Heart left ventricle (tissue), 16 donors: ENCODE data around the gene B3GLCT. TPM values are rescaled to one million over a fixed set of nuclear protein-coding genes. Genes with fewer than 3 reads are reported as not detected.

Source experiments
- ATAC-seq, 4 donors: fragments of 200-7000 bp; cut with Tn5 transposase; one replicate each; pipeline ENCODE4 v1.9.1; 2020 to 2022; ENCODE audit warnings: moderate library complexity in 4 of 4, mild to moderate bottlenecking in 3 of 4, moderate number of reproducible peaks in 1 of 4
- DNase-seq, 5 donors: peaks; one replicate each; pipeline ENCODE4 v3.0.0-alpha.2; 2020
- H3K27ac ChIP-seq, 12 donors: fragments of 200-600 bp; sonication (generic) in 4 of 12; one replicate each; pipeline versions ENCODE4 v1.5.0 to v1.8.0; 2016 to 2022; ENCODE audit warnings: mild to moderate bottlenecking in 2 of 12
- H3K27me3 ChIP-seq, 9 donors: fragments of 200-600 bp; sonication (generic) in 2 of 9; one replicate each; pipeline versions ENCODE4 v1.5.1 to v1.8.0; 2016 to 2022; ENCODE audit warnings: mild to moderate bottlenecking in 3 of 9
- H3K36me3 ChIP-seq, 9 donors: fragments of 200-600 bp; sonication (generic) in 2 of 9; one replicate each; pipeline versions ENCODE4 v1.5.0 to v1.8.0; 2018 to 2022; ENCODE audit warnings: mild to moderate bottlenecking in 2 of 9
- H3K4me1 ChIP-seq, 12 donors: fragments of 200-600 bp; sonication (generic) in 4 of 12; one replicate each; pipeline versions ENCODE4 v1.5.0 to v1.8.0; 2016 to 2022; ENCODE audit warnings: mild to moderate bottlenecking in 3 of 12
- H3K4me3 ChIP-seq, 12 donors: fragments of 200-600 bp; sonication (generic) in 4 of 12; one replicate each; pipeline versions ENCODE4 v1.5.0 to v1.8.0; 2017 to 2022; ENCODE audit warnings: mild to moderate bottlenecking in 9 of 12, moderate library complexity in 4 of 12
- H3K9me3 ChIP-seq, 12 donors: fragments of 200-600 bp; sonication (generic) in 4 of 12; one replicate each; pipeline versions ENCODE4 v1.5.0 to v1.8.0; 2016 to 2022; ENCODE audit warnings: mild to moderate bottlenecking in 1 of 12
- POLR2A ChIP-seq, 2 donors: fragments of 450-650 bp; IDR thresholded peaks; one replicate each; pipeline ENCODE4 v1.6.1; 2017; ENCODE audit warnings: antibody characterized with exemption in 2 of 2, mild to moderate bottlenecking in 2 of 2, moderate library complexity in 2 of 2
- WGBS, 4 donors: extraction: QIAGEN DNeasy Blood & Tissue Kit in 2 of 4; methylation state at CpG; one replicate each; pipeline versions ENCODE4 v1.1.5 to v1.1.7; 2013 to 2018; 5-methylcytosine and 5-hydroxymethylcytosine counted together
- intact Hi-C, 10 donors: fragments of 100-400 bp; cut with DNase I; formaldehyde crosslinking; loops; one replicate each; pipeline versions ENCODE4 v1.11.1 to v1.14.2; 2022
- polyA plus RNA-seq, 2 donors: library from polyadenylated mRNA; stranded (reverse); fragments of 200-250 nt; gene quantifications; one replicate each; pipeline ENCODE4 v1.2.3, GENCODE V29; 2013
- total RNA-seq, 9 donors: library from RNA; depleted of rRNA in 2 of 9; stranded (reverse); fragments of >200 nt in 2 of 9; fragmentation: NEBNext Ultra II Directional in 3 of 9; extraction: Animal tissue kit (Norgen Biotek cat#: 25700) in 3 of 9; gene quantifications; one replicate each; pipeline versions ENCODE4 v1.1.0 to v1.2.4, GENCODE V29; 2016 to 2023
- TF ChIP-seq, protein P1 (sequence below), 12 donors: fragments of 200-600 bp; sonication (generic) in 4 of 12; IDR thresholded peaks; one replicate each; pipeline versions ENCODE4 v1.5.0 to v1.8.0; 2018 to 2022; ENCODE audit warnings: antibody characterized with exemption in 12 of 12, mild to moderate bottlenecking in 5 of 12
- donor health status: ischemic (EF 13 %, LVEDD 7.1; RV severe dilation, severe dysfunction).
- donor health status: healthy with polysubstance abuse.
- donor health status: DM: no; HTN: yes; CAD: no.
- donor health status: DM: no; HTN: no; CAD: no.
- donor health status: ischemic (EF 25% LVEDD 6.9; RV normal size, moderate dysfunction).
- donor health status: ischemic (EF 25% LVEDD 5.7; RV mildly dilated, moderate dysfunction).
- donor health status: healthy.
- donor health status: DM: yes; HTN: yes; CAD: no.
- donor health status: ischemic (EF 35%, LVEDD 5.7; RV mildly dilated, moderate dysfunction).
- donor health status: nonischemic (EF 11% LVEDD 7.7; RV severe dilation, severe dysfunction).
- donor health status: DM: yes; HTN: yes; CAD: no.
- donor health status: PGD.
- donor health status: ischemic (EF 29% LVEDD 5.4; RV normal size, mild dysfunction).
- donor health status: nonischemic (EF 23%, LVEDD 6.1; RV moderate dilation, normal function).

B3GLCT gene
- total and polyA plus RNA-seq, 11 donors = 5.5 to 27.2 (median 20.3) TPM

GRCh38 chr13:31242367-31242766, 42.6 kb downstream of the B3GLCT start:
- Histone ChIP-seq H3K4me3 (no peak overlapping the region), H3K36me3 (peaks cover 0 to 5% (median 0%) of the 10 kb centered on the region in 9 donors), H3K27ac (peak overlapping the region in 4 of 12 donors; percentile 2 to 30 (median 4)), H3K4me1 (peaks cover 0 to 17% (median 5%) of the 10 kb centered on the region in 12 donors), H3K9me3 (no peaks in the 10 kb centered on the region), H3K27me3 (no peaks in the 10 kb centered on the region)
- intact Hi-C loops = no loop called here
- ATAC-seq = peak in 1 of 4 donors; percentile 55
- DNase-seq = no peak
- TF ChIP-seq POLR2A (IDR thresholded peaks at IDR 0.05) = no peak
- TF ChIP-seq, protein P1, sequence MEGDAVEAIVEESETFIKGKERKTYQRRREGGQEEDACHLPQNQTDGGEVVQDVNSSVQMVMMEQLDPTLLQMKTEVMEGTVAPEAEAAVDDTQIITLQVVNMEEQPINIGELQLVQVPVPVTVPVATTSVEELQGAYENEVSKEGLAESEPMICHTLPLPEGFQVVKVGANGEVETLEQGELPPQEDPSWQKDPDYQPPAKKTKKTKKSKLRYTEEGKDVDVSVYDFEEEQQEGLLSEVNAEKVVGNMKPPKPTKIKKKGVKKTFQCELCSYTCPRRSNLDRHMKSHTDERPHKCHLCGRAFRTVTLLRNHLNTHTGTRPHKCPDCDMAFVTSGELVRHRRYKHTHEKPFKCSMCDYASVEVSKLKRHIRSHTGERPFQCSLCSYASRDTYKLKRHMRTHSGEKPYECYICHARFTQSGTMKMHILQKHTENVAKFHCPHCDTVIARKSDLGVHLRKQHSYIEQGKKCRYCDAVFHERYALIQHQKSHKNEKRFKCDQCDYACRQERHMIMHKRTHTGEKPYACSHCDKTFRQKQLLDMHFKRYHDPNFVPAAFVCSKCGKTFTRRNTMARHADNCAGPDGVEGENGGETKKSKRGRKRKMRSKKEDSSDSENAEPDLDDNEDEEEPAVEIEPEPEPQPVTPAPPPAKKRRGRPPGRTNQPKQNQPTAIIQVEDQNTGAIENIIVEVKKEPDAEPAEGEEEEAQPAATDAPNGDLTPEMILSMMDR (IDR thresholded peaks at IDR 0.05) = no peak
- 54 to 61% (median 55%) methylated on average over 2 of the region's 2 CpGs for WGBS, 4 donors

DNA sequence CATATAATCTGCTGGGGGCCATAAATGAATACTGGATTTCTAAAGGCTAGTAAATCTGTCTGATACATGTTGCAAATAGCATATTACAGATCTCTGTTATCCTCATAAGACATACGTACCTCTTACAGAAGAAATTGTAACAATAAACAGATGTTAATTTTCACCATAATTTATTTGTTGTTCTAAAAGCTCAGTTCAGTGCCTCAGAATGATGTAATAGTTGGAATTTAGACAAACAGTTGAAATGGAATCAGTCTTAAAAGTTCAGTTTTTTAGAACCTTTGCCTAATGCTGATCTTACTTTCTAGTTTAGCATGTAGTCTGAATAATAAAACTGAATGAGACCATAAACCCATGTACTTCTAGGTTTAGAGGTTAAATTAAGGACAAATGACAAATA, 43.1 kb downstream of the B3GLCT start:
- Histone ChIP-seq H3K4me1 (peaks cover 0 to 17% (median 5%) of the 10 kb centered on the region in 12 donors), H3K4me3 (no peak overlapping the region), H3K27me3 (no peaks in the 10 kb centered on the region), H3K36me3 (peaks cover 0 to 10% (median 0%) of the 10 kb centered on the region in 9 donors), H3K27ac (peak overlapping the region in 3 of 12 donors; percentile 4 to 30 (median 5)), H3K9me3 (no peaks in the 10 kb centered on the region)
- no peak for DNase-seq
- intact Hi-C loops = no loop called here
- TF ChIP-seq, protein P1 (IDR thresholded peaks at IDR 0.05) = no peak
- TF ChIP-seq POLR2A (IDR thresholded peaks at IDR 0.05) = no peak
- no peak for ATAC-seq
- 39 to 59% (median 53%) methylated on average over 1 of the region's 1 CpG for WGBS, 4 donors

- TF ChIP-seq, protein P1 (IDR thresholded peaks at IDR 0.05) = no peak
- TF ChIP-seq POLR2A (IDR thresholded peaks at IDR 0.05) = no peak
- ATAC-seq = no peak
- intact Hi-C loops = no loop called here
- H3K36me3 ChIP-seq = peaks cover 0 to 28% (median 8%) of the 10 kb centered on the region in 9 donors
- no peak overlapping the region for H3K27ac ChIP-seq
- H3K4me3 ChIP-seq = no peak overlapping the region
- no peak for DNase-seq
- no peaks in the 10 kb centered on the region for H3K27me3 ChIP-seq
- H3K9me3 ChIP-seq = no peaks in the 10 kb centered on the region
- 95 to 98% (median 96%) methylated on average over 1 of the region's 1 CpG for WGBS, 4 donors
- peaks cover 0 to 17% (median 5%) of the 10 kb centered on the region in 12 donors for H3K4me1 ChIP-seq
These were observed 46.0 kb downstream of the B3GLCT start for GRCh38 chr13:31245598-31246373.

GRCh38 chr13:31246918-31247317, 47.1 kb downstream of the B3GLCT start:
- WGBS, 4 donors = 87 to 98% (median 97%) methylated on average over 6 of the region's 6 CpGs
- Histone ChIP-seq H3K27me3 (no peaks in the 10 kb centered on the region), H3K36me3 (peaks cover 0 to 35% (median 8%) of the 10 kb centered on the region in 9 donors), H3K4me3 (no peak overlapping the region), H3K4me1 (peaks cover 0 to 17% (median 5%) of the 10 kb centered on the region in 12 donors), H3K27ac (no peak overlapping the region), H3K9me3 (no peaks in the 10 kb centered on the region)
- DNase-seq (no peak), ATAC-seq (no peak)
- no peak for TF ChIP-seq POLR2A (IDR thresholded peaks at IDR 0.05)
- TF ChIP-seq, protein P1 (IDR thresholded peaks at IDR 0.05) = no peak
- intact Hi-C loops = no loop called here
